ENCODE measurements around the gene TTC24.
A peak's percentile ranks its signal among the peaks of the same experiment; 100 is the strongest.

Gene TTC24

GRCh38 chr1:156602557-156602993 is 23.1 kb downstream of the TTC24 start:
- TF ChIP-seq TCF12 (IDR thresholded peaks at IDR 0.05; ENCODE audit: low read depth) (no peak), RAD21 (IDR thresholded peaks at IDR 0.05; ENCODE audit: low read depth) (peak; percentile 16; the same call in 1 of the 2 replicates)

- TF ChIP-seq YY1 (IDR thresholded peaks at IDR 0.05; ENCODE audit: low read depth), result no peak
- peak; percentile 69 for TF ChIP-seq RAD21 (IDR thresholded peaks at IDR 0.05; ENCODE audit: low read depth)
These were observed 28.6 kb downstream of the TTC24 start for GRCh38 chr1:156608036-156608674.

- no peak for TF ChIP-seq TEAD4 (IDR thresholded peaks at IDR 0.05)
- TF ChIP-seq RAD21 (IDR thresholded peaks at IDR 0.05; ENCODE audit: low read depth), result peak; percentile 68; the same call in 1 of the 2 replicates
These were observed 29.5 kb downstream of the TTC24 start for GRCh38 chr1:156608981-156609380.

- TF ChIP-seq USF1 (IDR thresholded peaks at IDR 0.05) (no peak), TCF12 (IDR thresholded peaks at IDR 0.05; ENCODE audit: low read depth) (no peak), YY1 (IDR thresholded peaks at IDR 0.05; ENCODE audit: low read depth) (no peak)
- TF ChIP-seq, protein P1, sequence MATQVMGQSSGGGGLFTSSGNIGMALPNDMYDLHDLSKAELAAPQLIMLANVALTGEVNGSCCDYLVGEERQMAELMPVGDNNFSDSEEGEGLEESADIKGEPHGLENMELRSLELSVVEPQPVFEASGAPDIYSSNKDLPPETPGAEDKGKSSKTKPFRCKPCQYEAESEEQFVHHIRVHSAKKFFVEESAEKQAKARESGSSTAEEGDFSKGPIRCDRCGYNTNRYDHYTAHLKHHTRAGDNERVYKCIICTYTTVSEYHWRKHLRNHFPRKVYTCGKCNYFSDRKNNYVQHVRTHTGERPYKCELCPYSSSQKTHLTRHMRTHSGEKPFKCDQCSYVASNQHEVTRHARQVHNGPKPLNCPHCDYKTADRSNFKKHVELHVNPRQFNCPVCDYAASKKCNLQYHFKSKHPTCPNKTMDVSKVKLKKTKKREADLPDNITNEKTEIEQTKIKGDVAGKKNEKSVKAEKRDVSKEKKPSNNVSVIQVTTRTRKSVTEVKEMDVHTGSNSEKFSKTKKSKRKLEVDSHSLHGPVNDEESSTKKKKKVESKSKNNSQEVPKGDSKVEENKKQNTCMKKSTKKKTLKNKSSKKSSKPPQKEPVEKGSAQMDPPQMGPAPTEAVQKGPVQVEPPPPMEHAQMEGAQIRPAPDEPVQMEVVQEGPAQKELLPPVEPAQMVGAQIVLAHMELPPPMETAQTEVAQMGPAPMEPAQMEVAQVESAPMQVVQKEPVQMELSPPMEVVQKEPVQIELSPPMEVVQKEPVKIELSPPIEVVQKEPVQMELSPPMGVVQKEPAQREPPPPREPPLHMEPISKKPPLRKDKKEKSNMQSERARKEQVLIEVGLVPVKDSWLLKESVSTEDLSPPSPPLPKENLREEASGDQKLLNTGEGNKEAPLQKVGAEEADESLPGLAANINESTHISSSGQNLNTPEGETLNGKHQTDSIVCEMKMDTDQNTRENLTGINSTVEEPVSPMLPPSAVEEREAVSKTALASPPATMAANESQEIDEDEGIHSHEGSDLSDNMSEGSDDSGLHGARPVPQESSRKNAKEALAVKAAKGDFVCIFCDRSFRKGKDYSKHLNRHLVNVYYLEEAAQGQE (IDR thresholded peaks at IDR 0.05; ENCODE audit: low read depth), result no peak
These were observed 33.1 kb downstream of the TTC24 start for GRCh38 chr1:156612666-156613065.

DNA sequence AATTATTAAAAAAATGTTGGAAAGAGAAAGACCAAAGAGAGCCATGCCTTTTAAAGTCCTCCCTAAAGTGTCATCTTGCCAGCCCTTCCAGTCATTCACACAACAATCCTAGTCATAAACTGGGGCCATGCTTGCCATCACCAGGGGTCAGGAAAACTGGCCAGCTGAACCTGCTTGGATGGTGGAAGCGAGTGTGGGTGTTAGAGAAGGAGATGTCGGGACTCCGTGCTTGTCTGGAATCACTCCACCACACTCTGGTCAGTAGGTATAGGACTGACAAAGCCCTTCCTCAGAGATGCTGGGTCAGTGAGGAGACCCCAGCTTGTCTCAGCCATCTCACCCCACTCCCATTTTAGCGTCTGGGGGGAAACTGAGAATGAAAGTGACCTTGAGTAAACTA is 36.4 kb downstream of the TTC24 start:
- TF ChIP-seq, protein P1 (IDR thresholded peaks at IDR 0.05; ENCODE audit: low read depth), result no peak
- TF ChIP-seq TAF1 (IDR thresholded peaks at IDR 0.05; ENCODE audit: low read depth), result no peak
- TF ChIP-seq TCF12 (IDR thresholded peaks at IDR 0.05; ENCODE audit: low read depth), result no peak
- no peak for TF ChIP-seq ZBTB7A (IDR thresholded peaks at IDR 0.05; ENCODE audit: low read depth)
- no peak for TF ChIP-seq NFIC (IDR thresholded peaks at IDR 0.05)
- no peak for TF ChIP-seq FOXM1 (IDR thresholded peaks at IDR 0.05; ENCODE audit: borderline replicate concordance, low read depth)
- no peak for TF ChIP-seq EGR1 (IDR thresholded peaks at IDR 0.05)
- TF ChIP-seq RAD21 (IDR thresholded peaks at IDR 0.05; ENCODE audit: low read depth), result no peak

DNA sequence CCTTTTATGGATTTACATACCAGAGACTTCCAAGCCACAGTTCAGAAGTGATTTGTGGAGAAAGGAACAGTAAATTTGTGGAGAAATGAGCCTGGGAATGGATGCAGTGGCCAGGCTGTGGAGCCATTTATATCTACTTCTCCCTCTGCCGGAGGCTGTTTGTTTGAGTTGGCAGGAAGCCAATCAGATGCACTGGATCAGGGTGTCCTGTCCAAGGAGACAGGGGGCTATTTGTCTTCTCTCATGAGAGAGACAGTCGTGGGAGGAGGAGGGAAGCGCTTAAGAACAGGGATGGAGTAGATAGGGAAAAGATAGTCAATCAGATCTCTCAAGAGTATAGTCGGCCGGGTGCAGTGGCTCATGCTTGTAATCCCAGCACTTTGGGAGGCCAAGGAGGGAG is 36.9 kb downstream of the TTC24 start:
- TF ChIP-seq USF1 (IDR thresholded peaks at IDR 0.05) (no peak), NFIC (IDR thresholded peaks at IDR 0.05) (peak; percentile 21; the same call in 1 of the 2 replicates)

GRCh38 chr1:156618853-156619581 is 39.5 kb downstream of the TTC24 start, which contains the start of gene HAPLN2:
HAPLN2 (plus strand) TSS chr1:156619415; CDS start chr1:156623491, 4,076 bp downstream.
- no peak for TF ChIP-seq TAF1 (IDR thresholded peaks at IDR 0.05; ENCODE audit: low read depth)
- TF ChIP-seq EGR1 (IDR thresholded peaks at IDR 0.05), result no peak
- TF ChIP-seq NFIC (IDR thresholded peaks at IDR 0.05), result no peak
- TF ChIP-seq FOXM1 (IDR thresholded peaks at IDR 0.05; ENCODE audit: borderline replicate concordance, low read depth), result no peak
- no peak for TF ChIP-seq CREB1 (IDR thresholded peaks at IDR 0.05; ENCODE audit: low read depth)
- no peak for TF ChIP-seq TCF12 (IDR thresholded peaks at IDR 0.05; ENCODE audit: low read depth)
- TF ChIP-seq, protein P1 (IDR thresholded peaks at IDR 0.05; ENCODE audit: low read depth), result no peak
- TF ChIP-seq RAD21 (IDR thresholded peaks at IDR 0.05; ENCODE audit: low read depth), result no peak
- no peak for TF ChIP-seq YY1 (IDR thresholded peaks at IDR 0.05; ENCODE audit: low read depth)
- no peak for TF ChIP-seq USF1 (IDR thresholded peaks at IDR 0.05)
- no peak for TF ChIP-seq EP300 (IDR thresholded peaks at IDR 0.05; ENCODE audit: borderline replicate concordance)
- no peak for TF ChIP-seq CEBPB (IDR thresholded peaks at IDR 0.05)
- TF ChIP-seq, protein P2, sequence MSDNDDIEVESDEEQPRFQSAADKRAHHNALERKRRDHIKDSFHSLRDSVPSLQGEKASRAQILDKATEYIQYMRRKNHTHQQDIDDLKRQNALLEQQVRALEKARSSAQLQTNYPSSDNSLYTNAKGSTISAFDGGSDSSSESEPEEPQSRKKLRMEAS (IDR thresholded peaks at IDR 0.05), result no peak
- no peak for TF ChIP-seq ZBTB7A (IDR thresholded peaks at IDR 0.05; ENCODE audit: low read depth)
- no peak for TF ChIP-seq TEAD4 (IDR thresholded peaks at IDR 0.05)

All from Ishikawa (cell line).